Measurements from ENCODE around the gene ETFB. TPM values are rescaled to one million over a fixed set of nuclear protein-coding genes. Genes with fewer than 3 reads are reported as not detected.

ETFB gene
- total and polyA plus RNA-seq, 9 of the 15 experiments (the other 6 are each of a cell fraction or from before 2014, with no cell fraction given) = 18.1 to 143 (median 96.1) TPM

- TF ChIP-seq ZBTB40 (IDR thresholded peaks at IDR 0.05) = peak; percentile 82
- no peak; the same call in 1 of the 2 replicates for TF ChIP-seq ZBTB40 (CRISPR knock-in tag; IDR thresholded peaks at IDR 0.05)
- TF ChIP-seq RBM39 (optimal IDR thresholded peaks at IDR 0.05; ENCODE audit: low read depth, low read length) = peak; percentile 19
- TF ChIP-seq SMC3 (conservative IDR thresholded peaks at IDR 0.05; ENCODE audit: insufficient read depth, low read depth, low read length) = no peak
- TF ChIP-seq PHF8 (IDR thresholded peaks at IDR 0.05; ENCODE audit: borderline replicate concordance, low read length) = peak; percentile 51; the same call in 1 of the 2 replicates
- TF ChIP-seq SIN3B (IDR thresholded peaks at IDR 0.05; ENCODE audit: low read depth) = peak; percentile 81; the same call in 1 of the 2 replicates
- no peak for TF ChIP-seq NR1H2 (CRISPR knock-in tag; IDR thresholded peaks at IDR 0.05)
- peak; percentile 73; the same call in 1 of the 2 replicates for TF ChIP-seq MYC (IDR thresholded peaks at IDR 0.05; ENCODE audit: low read depth, low read length)
- no peak for TF ChIP-seq MYC (CRISPR knock-in tag; IDR thresholded peaks at IDR 0.05; ENCODE audit: borderline replicate concordance, low read depth)
- TF ChIP-seq SAFB (IDR thresholded peaks at IDR 0.05; ENCODE audit: borderline replicate concordance, low read depth, low read length) = no peak
- peak; percentile 15 for TF ChIP-seq TAF9B (IDR thresholded peaks at IDR 0.05; ENCODE audit: partially characterized antibody)
- TF ChIP-seq NCOA2 (IDR thresholded peaks at IDR 0.05; ENCODE audit: partially characterized antibody in 2 of 2) = no peak
- no peak for TF ChIP-seq PCBP1 (IDR thresholded peaks at IDR 0.05; ENCODE audit: low read depth, low read length, poor library complexity, severe bottlenecking)
- no peak for TF ChIP-seq ZNF232 (CRISPR knock-in tag; IDR thresholded peaks at IDR 0.05)
- peak; percentile 94 for TF ChIP-seq FOXM1 (IDR thresholded peaks at IDR 0.05; ENCODE audit: low read depth)
- no peak for TF ChIP-seq FOXM1 (CRISPR knock-in tag; IDR thresholded peaks at IDR 0.05; ENCODE audit: low read depth)
- TF ChIP-seq NFYB (IDR thresholded peaks at IDR 0.05; ENCODE audit: extremely low read depth, insufficient read length) = peak; percentile 76
- TF ChIP-seq CSDE1 (IDR thresholded peaks at IDR 0.05) = peak in 1 of 2 experiments; percentile 75; a peak in 2 of 4 replicates
Observed at GRCh38 chr19:51394050-51394836, 28.1 kb upstream of the ETFB start (continued).

All from K562 (cell line).